Epithelial cell of esophagus (primary cell): ENCODE data around the gene RPGRIP1L.

Source experiments
- DNase-seq: peaks from one replicate; pipeline ENCODE4 v3.0.0; 2010; ENCODE audit warnings: low read depth
- H3K4me3 ChIP-seq: 2 replicates; pipeline ENCODE4 v1.5.1; 2011; ENCODE audit warnings: mild to moderate bottlenecking, low read length, control low read depth
- CTCF ChIP-seq: IDR thresholded peaks from 2 replicates; pipeline ENCODE4 v1.5.1; 2011; ENCODE audit warnings: low read depth, mild to moderate bottlenecking, low read length, control low read depth, inconsistent platforms; ENCODE audit not compliant: insufficient read depth; ENCODE audit errors: missing control alignments

The RPGRIP1L gene

GRCh38 chr16:53626811-53627210, 76.8 kb downstream of the RPGRIP1L start:
- no peak for TF ChIP-seq CTCF
- DNase-seq, result no peak
- H3K4me3 ChIP-seq, result no peak overlapping the region

- no peak overlapping the region for H3K4me3 ChIP-seq
- DNase-seq, result no peak
- no peak for TF ChIP-seq CTCF
Observed at GRCh38 chr16:53626161-53626560, 77.5 kb downstream of the RPGRIP1L start.

GRCh38 chr16:53625221-53625620, 78.4 kb downstream of the RPGRIP1L start:
- H3K4me3 ChIP-seq, result no peak overlapping the region
- TF ChIP-seq CTCF, result no peak
- no peak for DNase-seq

- no peak for TF ChIP-seq CTCF
- no peak for DNase-seq
- H3K4me3 ChIP-seq, result no peak overlapping the region
Observed at GRCh38 chr16:53622315-53622714, 81.3 kb downstream of the RPGRIP1L start.

- H3K4me3 ChIP-seq, result no peak overlapping the region
- DNase-seq, result no peak
- no peak for TF ChIP-seq CTCF
Observed at GRCh38 chr16:53620476-53620875, 83.2 kb downstream of the RPGRIP1L start.

- H3K4me3 ChIP-seq, result no peak overlapping the region
- no peak for DNase-seq
- no peak for TF ChIP-seq CTCF
Observed at GRCh38 chr16:53619235-53619634, 84.4 kb downstream of the RPGRIP1L start.

GRCh38 chr16:53614346-53614745, 89.3 kb downstream of the RPGRIP1L start:
- no peak overlapping the region for H3K4me3 ChIP-seq
- DNase-seq, result no peak
- TF ChIP-seq CTCF, result no peak
